ENCODE results near the gene MKKS. TPM values are rescaled to one million over a fixed set of nuclear protein-coding genes. Genes with fewer than 3 reads are reported as not detected.

MKKS gene
- total and polyA plus RNA-seq, 10 of the 15 experiments (the other 5 are each of a cell fraction or from before 2014, with no cell fraction given), result 4.3 to 17.9 (median 7.7) TPM

GRCh38 chr20:10466855-10467254 is 32.8 kb upstream of the MKKS start:
- BruUV-seq (replicated peaks), result no TSS peak
- no peaks in the 10 kb centered on the region; the same call in 2 of the 3 replicates for H3K9me3 ChIP-seq (replicated peaks; ENCODE audit: control insufficient read depth, insufficient read depth, low read length)
- ChIA-PET RAD21 (ENCODE audit: unreplicated experiment) (interaction anchor here (0.8 kb wide), 1 partner anchor 85 kb away, joined by 4 read pairs; no protein-coding TSS in a partner anchor), CTCF (interaction anchor here (1.1 to 2.4 kb wide), 5 partner anchors 14 to 489 kb away, joined by 4 to 8 read pairs (median 7); no protein-coding TSS in a partner anchor), POLR2A (interaction anchor here (0.5 kb wide), 1 partner anchor 24 kb away, joined by 3 read pairs; no protein-coding TSS in a partner anchor), SMC1A (ENCODE audit: uncharacterized antibody, unreplicated experiment) (interaction anchor here (0.7 to 3.0 kb wide), 4 partner anchors 8 to 73 kb away, joined by 3 to 16 read pairs (median 4); no protein-coding TSS in a partner anchor)
- in situ Hi-C loops (cut with MboI), result no loop called here
- no peaks in the 10 kb centered on the region for H4K20me1 ChIP-seq (ENCODE audit: control insufficient read depth, insufficient read depth)
- intact Hi-C loops (cut with micrococcal nuclease; ENCODE audit: unreplicated experiment), result loop anchor here (5.0 kb wide), 1 partner anchor 85 kb away; no protein-coding TSS in a partner anchor
- peaks cover 3% of the 10 kb centered on the region; the same call in 1 of the 2 replicates for H3K79me2 ChIP-seq (ENCODE audit: control insufficient read depth, insufficient read depth, low read length)
- ATAC-seq (no peak), FAIRE-seq (no peak), DNase-seq (ENCODE audit: low read depth, low spot score) (no peak)
- H3K9ac ChIP-seq (ENCODE audit: control insufficient read depth, insufficient read depth, low read length), result no peak overlapping the region
- H3K27me3 ChIP-seq (replicated peaks in 1 of 2; ENCODE audit: control insufficient read depth in 2 of 2, insufficient read depth in 2 of 2, low read length in 1 of 2), result no peaks in the 10 kb centered on the region
- H2AFZ ChIP-seq (ENCODE audit: control insufficient read depth, low read depth, low read length), result no peak overlapping the region
- no peak overlapping the region for H3K4me2 ChIP-seq (ENCODE audit: control insufficient read depth, insufficient read depth)
- H3K27ac ChIP-seq (ENCODE audit: control insufficient read depth, insufficient read depth), result no peak overlapping the region
- H3K36me3 ChIP-seq (ENCODE audit: control insufficient read depth in 2 of 2, insufficient read depth in 2 of 2, low read length in 1 of 2), result no peaks in the 10 kb centered on the region
- 96% methylated on average over 3 of the region's 3 CpGs for WGBS (ENCODE audit: insufficient coverage, insufficient replicate concordance, low lambda C conversion rate, missing lambda C conversion rate)
- no peak overlapping the region for H3K4me3 ChIP-seq
- no peaks in the 10 kb centered on the region for H3K4me1 ChIP-seq (ENCODE audit: control insufficient read depth, insufficient read depth, low read length)
- TF ChIP-seq PAX5 (IDR thresholded peaks at IDR 0.05; ENCODE audit: borderline replicate concordance, low read depth, low read length) (no peak), CBFB (IDR thresholded peaks at IDR 0.05; ENCODE audit: low read depth) (no peak), EED (IDR thresholded peaks at IDR 0.05; ENCODE audit: low read depth) (no peak), MLLT1 (IDR thresholded peaks at IDR 0.05) (no peak), KLF5 (IDR thresholded peaks at IDR 0.05; ENCODE audit: partially characterized antibody) (no peak), HCFC1 (IDR thresholded peaks at IDR 0.05; ENCODE audit: low read length) (no peak), SUPT20H (IDR thresholded peaks at IDR 0.05; ENCODE audit: borderline replicate concordance, control insufficient read depth, low read depth, low read length) (no peak), CEBPB (IDR thresholded peaks at IDR 0.05; ENCODE audit: borderline replicate concordance in 1 of 2, low read depth in 2 of 2, low read length in 2 of 2) (no peak), ESRRA (IDR thresholded peaks at IDR 0.05; ENCODE audit: low read length) (no peak), BACH1 (IDR thresholded peaks at IDR 0.05; ENCODE audit: borderline replicate concordance) (no peak), RAD51 (IDR thresholded peaks at IDR 0.05) (no peak), RCOR1 (conservative IDR thresholded peaks at IDR 0.05; ENCODE audit: low read depth, low read length) (no peak), RELA (IDR thresholded peaks at IDR 0.05; ENCODE audit: borderline replicate concordance, partially characterized antibody) (no peak), KAT2A (conservative IDR thresholded peaks at IDR 0.05; ENCODE audit: control insufficient read depth, low read depth, low read length) (no peak)
- TF ChIP-seq, protein P1, sequence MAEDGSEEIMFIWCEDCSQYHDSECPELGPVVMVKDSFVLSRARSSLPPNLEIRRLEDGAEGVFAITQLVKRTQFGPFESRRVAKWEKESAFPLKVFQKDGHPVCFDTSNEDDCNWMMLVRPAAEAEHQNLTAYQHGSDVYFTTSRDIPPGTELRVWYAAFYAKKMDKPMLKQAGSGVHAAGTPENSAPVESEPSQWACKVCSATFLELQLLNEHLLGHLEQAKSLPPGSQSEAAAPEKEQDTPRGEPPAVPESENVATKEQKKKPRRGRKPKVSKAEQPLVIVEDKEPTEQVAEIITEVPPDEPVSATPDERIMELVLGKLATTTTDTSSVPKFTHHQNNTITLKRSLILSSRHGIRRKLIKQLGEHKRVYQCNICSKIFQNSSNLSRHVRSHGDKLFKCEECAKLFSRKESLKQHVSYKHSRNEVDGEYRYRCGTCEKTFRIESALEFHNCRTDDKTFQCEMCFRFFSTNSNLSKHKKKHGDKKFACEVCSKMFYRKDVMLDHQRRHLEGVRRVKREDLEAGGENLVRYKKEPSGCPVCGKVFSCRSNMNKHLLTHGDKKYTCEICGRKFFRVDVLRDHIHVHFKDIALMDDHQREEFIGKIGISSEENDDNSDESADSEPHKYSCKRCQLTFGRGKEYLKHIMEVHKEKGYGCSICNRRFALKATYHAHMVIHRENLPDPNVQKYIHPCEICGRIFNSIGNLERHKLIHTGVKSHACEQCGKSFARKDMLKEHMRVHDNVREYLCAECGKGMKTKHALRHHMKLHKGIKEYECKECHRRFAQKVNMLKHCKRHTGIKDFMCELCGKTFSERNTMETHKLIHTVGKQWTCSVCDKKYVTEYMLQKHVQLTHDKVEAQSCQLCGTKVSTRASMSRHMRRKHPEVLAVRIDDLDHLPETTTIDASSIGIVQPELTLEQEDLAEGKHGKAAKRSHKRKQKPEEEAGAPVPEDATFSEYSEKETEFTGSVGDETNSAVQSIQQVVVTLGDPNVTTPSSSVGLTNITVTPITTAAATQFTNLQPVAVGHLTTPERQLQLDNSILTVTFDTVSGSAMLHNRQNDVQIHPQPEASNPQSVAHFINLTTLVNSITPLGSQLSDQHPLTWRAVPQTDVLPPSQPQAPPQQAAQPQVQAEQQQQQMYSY (CRISPR knock-in tag; IDR thresholded peaks at IDR 0.05), result no peak
- TF ChIP-seq, protein P2, sequence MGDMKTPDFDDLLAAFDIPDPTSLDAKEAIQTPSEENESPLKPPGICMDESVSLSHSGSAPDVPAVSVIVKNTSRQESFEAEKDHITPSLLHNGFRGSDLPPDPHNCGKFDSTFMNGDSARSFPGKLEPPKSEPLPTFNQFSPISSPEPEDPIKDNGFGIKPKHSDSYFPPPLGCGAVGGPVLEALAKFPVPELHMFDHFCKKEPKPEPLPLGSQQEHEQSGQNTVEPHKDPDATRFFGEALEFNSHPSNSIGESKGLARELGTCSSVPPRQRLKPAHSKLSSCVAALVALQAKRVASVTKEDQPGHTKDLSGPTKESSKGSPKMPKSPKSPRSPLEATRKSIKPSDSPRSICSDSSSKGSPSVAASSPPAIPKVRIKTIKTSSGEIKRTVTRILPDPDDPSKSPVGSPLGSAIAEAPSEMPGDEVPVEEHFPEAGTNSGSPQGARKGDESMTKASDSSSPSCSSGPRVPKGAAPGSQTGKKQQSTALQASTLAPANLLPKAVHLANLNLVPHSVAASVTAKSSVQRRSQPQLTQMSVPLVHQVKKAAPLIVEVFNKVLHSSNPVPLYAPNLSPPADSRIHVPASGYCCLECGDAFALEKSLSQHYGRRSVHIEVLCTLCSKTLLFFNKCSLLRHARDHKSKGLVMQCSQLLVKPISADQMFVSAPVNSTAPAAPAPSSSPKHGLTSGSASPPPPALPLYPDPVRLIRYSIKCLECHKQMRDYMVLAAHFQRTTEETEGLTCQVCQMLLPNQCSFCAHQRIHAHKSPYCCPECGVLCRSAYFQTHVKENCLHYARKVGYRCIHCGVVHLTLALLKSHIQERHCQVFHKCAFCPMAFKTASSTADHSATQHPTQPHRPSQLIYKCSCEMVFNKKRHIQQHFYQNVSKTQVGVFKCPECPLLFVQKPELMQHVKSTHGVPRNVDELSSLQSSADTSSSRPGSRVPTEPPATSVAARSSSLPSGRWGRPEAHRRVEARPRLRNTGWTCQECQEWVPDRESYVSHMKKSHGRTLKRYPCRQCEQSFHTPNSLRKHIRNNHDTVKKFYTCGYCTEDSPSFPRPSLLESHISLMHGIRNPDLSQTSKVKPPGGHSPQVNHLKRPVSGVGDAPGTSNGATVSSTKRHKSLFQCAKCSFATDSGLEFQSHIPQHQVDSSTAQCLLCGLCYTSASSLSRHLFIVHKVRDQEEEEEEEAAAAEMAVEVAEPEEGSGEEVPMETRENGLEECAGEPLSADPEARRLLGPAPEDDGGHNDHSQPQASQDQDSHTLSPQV (IDR thresholded peaks at IDR 0.05), result no peak

All from GM12878 (cell line).